ENCODE measurements around the gene R3HDM2. TPM values are rescaled to one million over a fixed set of nuclear protein-coding genes. Genes with fewer than 3 reads are reported as not detected.
"Not testable (repeated sequence)": the region's sequence is repeated elsewhere in the genome, so short reads cannot be mapped to it uniquely, and the experiment has no call there.

Gene R3HDM2
- total RNA-seq, 3 donors from 2014 or later: 21.9 to 25.2 (median 22.3) TPM

GRCh38 chr12:57312287-57312686 is 118.6 kb downstream of the R3HDM2 start:
- H3K4me3 Mint-ChIP-seq; H3K27me3 Mint-ChIP-seq (ENCODE audit: low read depth); H3K4me1 Mint-ChIP-seq (ENCODE audit: low read depth); H3K36me3 Mint-ChIP-seq (ENCODE audit: insufficient read depth); H3K9me3 Mint-ChIP-seq; DNase-seq; ATAC-seq: not testable (repeated sequence)

DNA sequence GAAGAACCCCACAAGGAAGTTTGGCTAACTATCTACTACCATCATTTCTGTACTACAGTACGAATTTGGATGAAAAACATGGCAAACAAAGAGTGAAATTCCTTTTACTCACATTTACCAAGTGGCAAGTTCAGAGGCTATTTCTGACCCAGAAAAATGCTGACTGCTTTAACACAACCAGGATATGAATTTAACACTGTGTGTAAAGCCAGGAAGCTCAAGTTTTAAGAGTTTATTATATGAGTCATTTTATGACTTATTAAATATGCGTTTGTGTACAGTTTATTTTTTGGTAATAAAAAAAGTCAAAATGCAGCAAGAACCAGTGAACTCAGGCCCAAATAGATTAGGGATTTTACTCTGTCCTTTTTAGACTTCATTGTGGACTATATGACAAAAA is 121.4 kb downstream of the R3HDM2 start:
- Mint-ChIP-seq H3K36me3 (ENCODE audit: insufficient read depth) (peaks cover 18% of the 10 kb centered on the region), H3K4me1 (ENCODE audit: low read depth) (no peaks in the 10 kb centered on the region), H3K27me3 (ENCODE audit: low read depth) (no peaks in the 10 kb centered on the region), H3K9me3 (no peaks in the 10 kb centered on the region), H3K4me3 (no peak overlapping the region)
- ATAC-seq (no peak), DNase-seq (no peak)

- Mint-ChIP-seq H3K4me1 (ENCODE audit: low read depth) (no peaks in the 10 kb centered on the region), H3K4me3 (no peak overlapping the region), H3K9me3 (no peaks in the 10 kb centered on the region), H3K36me3 (ENCODE audit: insufficient read depth) (peaks cover 52% of the 10 kb centered on the region), H3K27me3 (ENCODE audit: low read depth) (no peaks in the 10 kb centered on the region)
- ATAC-seq: no peak
- DNase-seq: no peak
These were observed 129.8 kb downstream of the R3HDM2 start for GRCh38 chr12:57300961-57301584.

- Mint-ChIP-seq H3K4me3 (no peak overlapping the region), H3K4me1 (ENCODE audit: low read depth) (no peaks in the 10 kb centered on the region), H3K9me3 (no peaks in the 10 kb centered on the region), H3K27me3 (ENCODE audit: low read depth) (no peaks in the 10 kb centered on the region), H3K36me3 (ENCODE audit: insufficient read depth) (peaks cover 54% of the 10 kb centered on the region)
- ATAC-seq (no peak), DNase-seq (no peak)
These were observed 131.3 kb downstream of the R3HDM2 start for GRCh38 chr12:57299514-57300016.

GRCh38 chr12:57296291-57296690 is 134.6 kb downstream of the R3HDM2 start:
- Mint-ChIP-seq H3K9me3 (no peaks in the 10 kb centered on the region), H3K27me3 (ENCODE audit: low read depth) (no peaks in the 10 kb centered on the region), H3K4me3 (no peak overlapping the region), H3K36me3 (ENCODE audit: insufficient read depth) (peaks cover 53% of the 10 kb centered on the region), H3K4me1 (ENCODE audit: low read depth) (no peaks in the 10 kb centered on the region)
- DNase-seq (no peak), ATAC-seq (no peak)

GRCh38 chr12:57282073-57282472 is 148.8 kb downstream of the R3HDM2 start:
- H3K9me3 Mint-ChIP-seq; ATAC-seq; H3K27me3 Mint-ChIP-seq (ENCODE audit: low read depth); DNase-seq; H3K4me3 Mint-ChIP-seq: not testable (repeated sequence)
- Mint-ChIP-seq H3K4me1 (ENCODE audit: low read depth) (peaks cover 24% of the 10 kb centered on the region), H3K36me3 (ENCODE audit: insufficient read depth) (peaks cover 39% of the 10 kb centered on the region)

DNA sequence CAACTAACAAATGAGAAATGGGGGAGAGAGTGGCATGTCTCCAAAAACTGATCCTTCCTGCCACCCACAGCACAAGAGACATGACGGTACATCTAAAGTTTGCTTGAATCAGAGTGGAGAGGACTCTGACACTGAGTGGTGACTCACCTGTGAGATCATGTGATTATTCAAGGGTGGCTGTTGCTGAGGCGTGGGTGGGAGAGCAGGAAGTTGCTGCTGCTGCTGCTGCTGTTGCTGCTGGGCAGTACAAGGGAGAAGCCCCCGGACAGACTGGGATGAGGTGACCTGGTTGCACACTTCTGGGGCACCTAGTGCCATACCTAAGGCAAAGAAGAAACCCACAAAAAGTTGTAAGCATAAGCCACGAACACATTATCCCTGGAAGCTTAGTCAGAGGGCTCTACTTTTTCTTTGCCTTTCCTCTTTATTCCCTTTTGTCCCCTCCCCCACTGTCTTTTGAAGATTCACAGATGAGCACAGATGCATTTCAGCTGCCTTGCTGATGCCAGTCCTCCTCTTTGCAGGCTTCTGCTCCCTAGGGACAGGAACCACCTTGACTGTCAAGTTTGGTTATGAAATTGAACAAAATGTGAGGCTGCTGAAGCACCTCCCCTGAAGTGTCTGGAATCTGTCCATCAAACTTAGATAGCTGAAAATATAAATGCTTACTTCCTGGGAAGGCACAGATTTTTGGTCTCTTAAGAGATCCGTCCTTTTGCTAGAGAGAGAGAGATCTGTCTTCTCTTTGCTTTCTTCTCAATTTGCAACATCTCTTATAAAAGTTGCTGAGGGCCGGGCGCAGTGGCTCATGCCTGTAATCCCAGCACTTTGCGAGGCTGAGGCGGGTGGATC is 150.4 kb downstream of the R3HDM2 start:
- Mint-ChIP-seq H3K4me3 (peak overlapping the region; percentile 51), H3K27me3 (ENCODE audit: low read depth) (no peaks in the 10 kb centered on the region), H3K36me3 (ENCODE audit: insufficient read depth) (peaks cover 46% of the 10 kb centered on the region), H3K9me3 (no peaks in the 10 kb centered on the region), H3K4me1 (ENCODE audit: low read depth) (peaks cover 24% of the 10 kb centered on the region)
- DNase-seq: peak; percentile 65
- peak; percentile 99 to 100 for ATAC-seq

DNA sequence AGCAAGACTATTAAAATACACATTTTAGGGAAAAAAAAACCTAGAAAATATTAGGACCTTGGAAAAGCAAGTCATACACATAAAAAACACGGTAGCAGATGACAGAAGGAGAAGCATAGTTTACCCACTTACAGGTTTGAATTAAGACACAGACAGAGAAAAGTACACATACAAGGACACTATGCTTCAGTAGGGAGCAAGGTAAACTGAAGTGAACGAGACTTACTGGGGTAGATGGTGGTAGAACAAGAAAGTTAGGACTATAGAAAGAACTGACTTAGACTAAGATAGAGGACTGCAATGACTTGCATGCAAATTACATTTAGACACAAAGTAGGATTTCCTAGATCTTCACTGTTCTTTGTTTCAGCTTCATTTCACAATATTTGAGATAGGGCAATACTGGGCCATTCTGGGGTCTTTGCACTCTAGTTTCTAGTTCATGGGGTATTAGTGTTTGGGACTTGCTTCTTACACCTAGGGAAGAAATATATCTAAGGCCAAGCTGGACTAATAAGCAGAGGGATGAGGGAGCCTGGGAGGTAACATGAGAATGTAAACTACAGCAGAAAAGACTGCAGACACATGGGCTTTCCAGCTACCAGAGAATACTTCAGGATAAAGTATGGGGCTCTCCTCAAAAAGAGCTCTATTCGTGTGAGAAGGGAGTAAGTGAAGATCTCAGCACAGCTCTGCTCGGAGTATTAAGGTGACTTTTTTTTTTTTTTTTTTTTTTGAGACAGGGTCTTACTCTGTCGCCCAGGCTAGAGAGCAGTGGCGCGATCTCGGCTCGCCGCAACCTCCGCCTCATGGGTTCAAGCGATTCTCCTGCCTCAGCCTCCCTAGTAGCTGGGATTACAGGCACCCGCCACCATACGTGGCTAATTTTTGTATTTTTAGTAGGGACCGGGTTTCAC is 152.1 kb downstream of the R3HDM2 start:
- Mint-ChIP-seq H3K4me1 (ENCODE audit: low read depth) (peaks cover 24% of the 10 kb centered on the region), H3K4me3 (no peak overlapping the region), H3K9me3 (no peaks in the 10 kb centered on the region), H3K27me3 (ENCODE audit: low read depth) (no peaks in the 10 kb centered on the region), H3K36me3 (ENCODE audit: insufficient read depth) (peaks cover 48% of the 10 kb centered on the region)
- DNase-seq (no peak), ATAC-seq (no peak)

DNA sequence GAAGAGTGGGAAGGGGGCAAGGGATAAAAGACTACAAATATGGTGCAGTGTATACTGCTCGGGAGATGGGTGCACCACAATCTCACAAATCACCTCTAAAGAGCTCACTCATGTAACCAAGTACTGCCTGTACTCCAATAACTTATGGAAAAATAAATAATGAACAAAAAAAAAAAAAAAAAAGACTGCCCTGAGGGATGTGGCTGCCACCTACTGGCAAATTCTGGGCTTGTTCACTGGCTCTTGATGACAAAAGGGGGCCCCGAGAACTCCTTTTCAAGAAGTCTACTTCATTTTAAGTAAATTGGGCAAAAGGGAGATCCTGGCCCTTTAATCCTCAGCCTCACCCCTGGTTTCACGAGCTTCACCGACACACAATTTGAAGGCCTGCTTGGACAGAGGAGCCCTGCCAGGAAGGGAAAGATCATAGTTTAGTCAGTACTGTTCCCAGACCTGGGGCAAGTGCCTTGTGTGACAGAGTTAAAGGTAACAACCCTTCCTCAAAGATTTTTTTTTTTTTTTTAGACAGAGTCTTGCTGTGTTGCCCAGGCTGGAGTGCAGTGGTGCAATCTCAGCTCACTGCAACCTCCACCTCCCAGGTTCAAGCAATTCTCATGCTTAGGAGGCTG is 153.8 kb downstream of the R3HDM2 start:
- H3K4me3 Mint-ChIP-seq: no peak overlapping the region
- peaks cover 44% of the 10 kb centered on the region for H3K36me3 Mint-ChIP-seq (ENCODE audit: insufficient read depth)
- DNase-seq: no peak
- ATAC-seq: no peak
- H3K9me3 Mint-ChIP-seq: no peaks in the 10 kb centered on the region
- peaks cover 24% of the 10 kb centered on the region for H3K4me1 Mint-ChIP-seq (ENCODE audit: low read depth)
- H3K27me3 Mint-ChIP-seq (ENCODE audit: low read depth): no peaks in the 10 kb centered on the region

DNA sequence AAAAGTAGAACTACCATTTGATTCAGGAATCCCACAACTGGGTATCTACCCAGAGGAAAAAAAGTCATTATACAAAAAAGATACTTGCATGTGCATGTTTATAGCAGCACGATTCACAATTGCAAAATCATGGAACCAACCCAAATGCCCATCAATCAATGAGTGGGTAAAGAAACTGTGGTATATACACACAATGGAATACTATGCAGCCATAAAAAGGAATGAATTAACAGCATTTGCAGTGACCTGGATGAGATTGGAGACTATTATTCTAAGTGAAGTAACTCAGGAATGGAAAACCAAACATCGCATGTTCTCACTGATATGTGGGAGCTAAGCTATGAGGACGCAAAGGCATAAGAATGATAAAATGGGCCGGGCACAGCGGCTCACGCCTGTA is 154.6 kb downstream of the R3HDM2 start:
- Mint-ChIP-seq H3K4me1 (ENCODE audit: low read depth) (peaks cover 24% of the 10 kb centered on the region), H3K36me3 (ENCODE audit: insufficient read depth) (peaks cover 41% of the 10 kb centered on the region)
- H3K4me3 Mint-ChIP-seq; H3K9me3 Mint-ChIP-seq; DNase-seq; ATAC-seq; H3K27me3 Mint-ChIP-seq (ENCODE audit: low read depth): not testable (repeated sequence)

GRCh38 chr12:57273516-57273915 is 157.3 kb downstream of the R3HDM2 start:
- H3K36me3 Mint-ChIP-seq (ENCODE audit: insufficient read depth): peaks cover 44% of the 10 kb centered on the region
- H3K4me3 Mint-ChIP-seq: no peak overlapping the region

GRCh38 chr12:57272337-57273151 is 158.3 kb downstream of the R3HDM2 start:
- no peak for ATAC-seq
- peaks cover 4% of the 10 kb centered on the region for H3K4me1 Mint-ChIP-seq (ENCODE audit: low read depth)
- peaks cover 43% of the 10 kb centered on the region for H3K36me3 Mint-ChIP-seq (ENCODE audit: insufficient read depth)
- H3K9me3 Mint-ChIP-seq: no peaks in the 10 kb centered on the region
- H3K27me3 Mint-ChIP-seq (ENCODE audit: low read depth): no peaks in the 10 kb centered on the region
- no peak for DNase-seq
- H3K4me3 Mint-ChIP-seq: no peak overlapping the region

More at GRCh38 chr12:57273516-57273915, 157.3 kb downstream of the R3HDM2 start:
- Mint-ChIP-seq H3K4me1 (ENCODE audit: low read depth) (peaks cover 2% of the 10 kb centered on the region), H3K9me3 (no peaks in the 10 kb centered on the region), H3K27me3 (ENCODE audit: low read depth) (no peaks in the 10 kb centered on the region)
- DNase-seq (no peak), ATAC-seq (no peak)

DNA sequence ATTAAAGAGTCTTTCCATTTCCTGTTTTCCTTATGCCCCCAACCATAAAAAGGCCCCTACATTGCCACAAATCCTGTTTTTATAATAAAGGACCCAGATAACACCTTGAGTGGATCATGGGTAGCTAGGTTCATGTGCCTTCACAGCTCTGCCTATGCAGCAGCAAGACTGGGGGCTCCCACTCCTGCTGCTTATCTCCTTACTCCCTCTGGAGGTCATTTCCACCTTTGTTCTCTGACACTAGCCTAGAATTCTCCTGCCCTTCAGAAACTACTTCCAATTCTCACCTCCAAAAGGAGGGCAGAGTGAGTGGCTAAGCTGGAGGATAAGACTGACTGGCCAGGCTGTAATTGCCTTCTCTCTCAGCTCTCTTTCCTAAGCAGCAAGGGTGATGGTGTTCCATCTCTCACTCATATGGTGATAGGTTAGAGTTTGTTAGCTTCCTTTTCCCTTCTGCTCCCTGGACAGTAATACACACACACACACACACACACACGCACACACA is 159.8 kb downstream of the R3HDM2 start:
- no peak for ATAC-seq
- Mint-ChIP-seq H3K36me3 (ENCODE audit: insufficient read depth) (peaks cover 37% of the 10 kb centered on the region), H3K27me3 (ENCODE audit: low read depth) (no peaks in the 10 kb centered on the region), H3K4me1 (ENCODE audit: low read depth) (peaks cover 4% of the 10 kb centered on the region), H3K4me3 (no peak overlapping the region), H3K9me3 (no peaks in the 10 kb centered on the region)
- no peak for DNase-seq

All from activated T-cell treated with anti-CD3 and anti-CD28 coated beads, Interleukin-2, amount 50 U/mL, for 4 hours (primary cell).